ENCODE results near the gene SLC7A6OS. TPM values are rescaled to one million over a fixed set of nuclear protein-coding genes. Genes with fewer than 3 reads are reported as not detected.

The SLC7A6OS gene
- total RNA-seq, 2 donors from 2014 or later = 22.5 to 26.0 TPM

DNA sequence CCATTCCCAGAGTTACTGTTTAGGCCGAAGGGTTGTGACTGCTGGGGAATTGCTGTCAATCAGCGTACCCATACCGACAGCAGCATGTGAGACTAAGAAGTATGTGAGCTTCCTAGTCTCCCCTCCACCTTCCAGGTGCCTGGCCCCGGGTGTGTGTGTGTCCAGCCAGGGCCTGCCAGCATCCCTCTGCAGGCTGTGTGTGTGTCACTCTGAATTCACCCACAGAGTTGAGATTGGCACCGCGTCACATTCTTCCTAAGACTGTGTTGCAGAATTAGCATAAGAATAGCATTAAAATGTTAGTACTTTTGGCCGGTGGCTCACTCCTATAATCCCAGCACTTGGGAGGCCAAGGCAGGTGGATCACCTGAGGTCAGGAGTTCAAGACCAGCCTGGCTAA is 31.9 kb upstream of the SLC7A6OS start:
- H3K4me3 ChIP-seq (ENCODE audit: low read length) = no peak overlapping the region
- no peaks in the 10 kb centered on the region for H3K9me3 Mint-ChIP-seq
- no peaks in the 10 kb centered on the region for H3K4me1 ChIP-seq (ENCODE audit: control insufficient read depth, insufficient read depth, low read length)
- H3K27ac ChIP-seq (ENCODE audit: low read depth, low read length) = no peak overlapping the region
- H3K36me3 Mint-ChIP-seq (ENCODE audit: low read depth) = peaks cover 69% of the 10 kb centered on the region
- H3K4me1 Mint-ChIP-seq = no peaks in the 10 kb centered on the region
- whole genome bisulfite sequencing, 2 experiments (ENCODE audit: insufficient coverage in 1 of 2, insufficient read length in 1 of 2) = 84 to 88% methylated on average over 4 to 7 of the region's 7 CpGs
- H3K27me3 ChIP-seq (ENCODE audit: control insufficient read depth, insufficient read depth, low read length, poor library complexity, severe bottlenecking) = no peaks in the 10 kb centered on the region
- H3K9ac ChIP-seq (ENCODE audit: extremely low read depth, low read length, poor library complexity, severe bottlenecking) = no peak overlapping the region
- H3K4me3 Mint-ChIP-seq = no peak overlapping the region
- H3K9me3 ChIP-seq (ENCODE audit: control insufficient read depth, low read length) = no peaks in the 10 kb centered on the region
- TF ChIP-seq, protein P1, sequence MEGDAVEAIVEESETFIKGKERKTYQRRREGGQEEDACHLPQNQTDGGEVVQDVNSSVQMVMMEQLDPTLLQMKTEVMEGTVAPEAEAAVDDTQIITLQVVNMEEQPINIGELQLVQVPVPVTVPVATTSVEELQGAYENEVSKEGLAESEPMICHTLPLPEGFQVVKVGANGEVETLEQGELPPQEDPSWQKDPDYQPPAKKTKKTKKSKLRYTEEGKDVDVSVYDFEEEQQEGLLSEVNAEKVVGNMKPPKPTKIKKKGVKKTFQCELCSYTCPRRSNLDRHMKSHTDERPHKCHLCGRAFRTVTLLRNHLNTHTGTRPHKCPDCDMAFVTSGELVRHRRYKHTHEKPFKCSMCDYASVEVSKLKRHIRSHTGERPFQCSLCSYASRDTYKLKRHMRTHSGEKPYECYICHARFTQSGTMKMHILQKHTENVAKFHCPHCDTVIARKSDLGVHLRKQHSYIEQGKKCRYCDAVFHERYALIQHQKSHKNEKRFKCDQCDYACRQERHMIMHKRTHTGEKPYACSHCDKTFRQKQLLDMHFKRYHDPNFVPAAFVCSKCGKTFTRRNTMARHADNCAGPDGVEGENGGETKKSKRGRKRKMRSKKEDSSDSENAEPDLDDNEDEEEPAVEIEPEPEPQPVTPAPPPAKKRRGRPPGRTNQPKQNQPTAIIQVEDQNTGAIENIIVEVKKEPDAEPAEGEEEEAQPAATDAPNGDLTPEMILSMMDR (conservative IDR thresholded peaks at IDR 0.05) = no peak
- no peak for DNase-seq
- H3K36me3 ChIP-seq (ENCODE audit: control insufficient read depth, insufficient read depth, low read length) = peaks cover 92% of the 10 kb centered on the region
- no peaks in the 10 kb centered on the region for H3K27me3 Mint-ChIP-seq (ENCODE audit: insufficient read depth)
- H3K27ac Mint-ChIP-seq = peak overlapping the region; percentile 35

DNA sequence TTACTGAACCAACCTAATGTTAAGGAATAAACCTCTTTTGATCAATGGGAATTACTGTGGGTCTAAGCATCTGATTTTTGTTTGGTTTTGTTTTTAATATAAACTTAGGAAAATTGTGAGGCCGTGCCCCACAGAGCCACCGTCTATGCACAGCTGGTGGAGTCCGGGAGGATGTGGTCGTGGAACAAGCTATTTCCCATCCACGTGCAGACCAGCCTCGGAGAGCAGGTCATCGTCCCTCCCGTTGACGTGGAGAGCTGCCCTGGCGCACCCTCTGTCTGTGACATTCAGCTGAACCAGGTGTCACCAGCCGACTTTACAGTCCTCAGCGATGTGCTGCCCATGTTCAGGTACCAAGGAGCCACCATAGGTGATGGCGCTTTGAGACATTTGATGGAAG is 28.5 kb upstream of the SLC7A6OS start:
- no peak overlapping the region for H3K27ac Mint-ChIP-seq
- no peaks in the 10 kb centered on the region for H3K27me3 ChIP-seq (ENCODE audit: control insufficient read depth, insufficient read depth, low read length, poor library complexity, severe bottlenecking)
- no peak overlapping the region for H3K4me3 Mint-ChIP-seq
- no peaks in the 10 kb centered on the region for H3K9me3 ChIP-seq (ENCODE audit: control insufficient read depth, low read length)
- no peak overlapping the region for H3K9ac ChIP-seq (ENCODE audit: extremely low read depth, low read length, poor library complexity, severe bottlenecking)
- peaks cover 63% of the 10 kb centered on the region for H3K36me3 Mint-ChIP-seq (ENCODE audit: low read depth)
- no peak overlapping the region for H3K4me3 ChIP-seq (ENCODE audit: low read length)
- H3K9me3 Mint-ChIP-seq = no peaks in the 10 kb centered on the region
- TF ChIP-seq, protein P1 (conservative IDR thresholded peaks at IDR 0.05) = no peak
- H3K27me3 Mint-ChIP-seq (ENCODE audit: insufficient read depth) = no peaks in the 10 kb centered on the region
- peaks cover 75% of the 10 kb centered on the region for H3K36me3 ChIP-seq (ENCODE audit: control insufficient read depth, insufficient read depth, low read length)
- 94 to 95% methylated on average over 10 to 13 of the region's 13 CpGs for WGBS, 2 experiments (ENCODE audit: insufficient coverage in 1 of 2, insufficient read length in 1 of 2)
- no peaks in the 10 kb centered on the region for H3K4me1 Mint-ChIP-seq
- no peaks in the 10 kb centered on the region for H3K4me1 ChIP-seq (ENCODE audit: control insufficient read depth, insufficient read depth, low read length)
- DNase-seq = no peak
- no peak overlapping the region for H3K27ac ChIP-seq (ENCODE audit: low read depth, low read length)

DNA sequence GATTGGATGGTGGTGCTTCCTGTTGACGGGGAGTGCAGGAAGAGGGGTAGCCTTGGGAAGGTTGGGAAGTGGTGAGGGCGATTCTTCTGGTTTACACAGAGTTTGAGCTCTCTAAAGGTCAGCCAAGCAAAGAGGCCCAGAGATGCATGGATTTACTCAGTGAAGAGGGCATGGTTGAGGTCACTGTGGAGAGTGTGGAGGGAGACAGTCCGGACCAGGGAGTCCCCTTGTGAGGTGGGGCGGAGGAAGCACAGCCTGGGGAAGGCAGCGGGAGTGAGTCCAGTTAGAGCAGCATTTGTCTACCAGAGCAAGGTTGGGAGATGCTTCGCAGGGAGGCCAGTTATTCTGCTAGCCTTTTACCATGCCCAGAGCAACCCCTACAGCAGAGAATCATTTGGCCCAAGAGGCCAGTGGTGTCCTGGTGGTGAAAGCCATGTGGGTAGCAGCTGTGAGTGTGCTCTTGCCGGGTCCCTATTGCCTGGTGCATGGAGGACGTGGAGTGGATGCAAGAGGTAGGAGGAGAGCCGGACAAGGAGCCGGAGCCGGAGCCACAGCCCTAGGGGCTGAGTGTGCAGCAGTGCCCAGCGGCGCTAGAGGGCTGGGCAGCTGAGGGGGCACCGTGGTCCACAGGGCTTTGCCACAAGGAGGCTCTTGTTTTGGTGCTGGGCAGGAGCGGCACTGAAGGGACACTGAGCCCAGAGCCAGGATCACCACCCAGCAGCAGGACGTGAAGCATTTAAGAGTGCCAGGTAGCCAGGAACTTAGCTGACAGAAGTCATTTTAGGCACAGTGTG is 27.8 kb upstream of the SLC7A6OS start:
- Mint-ChIP-seq H3K27ac (peak overlapping the region; percentile 18), H3K4me3 (no peak overlapping the region), H3K4me1 (no peaks in the 10 kb centered on the region), H3K36me3 (ENCODE audit: low read depth) (peaks cover 65% of the 10 kb centered on the region), H3K9me3 (no peaks in the 10 kb centered on the region), H3K27me3 (ENCODE audit: insufficient read depth) (no peaks in the 10 kb centered on the region)
- 96 to 98% methylated on average over 10 to 16 of the region's 16 CpGs for WGBS, 2 experiments (ENCODE audit: insufficient coverage in 1 of 2, insufficient read length in 1 of 2)
- no peak overlapping the region for H3K27ac ChIP-seq (ENCODE audit: low read depth, low read length)
- H3K4me3 ChIP-seq (ENCODE audit: low read length) = no peak overlapping the region
- H3K4me1 ChIP-seq (ENCODE audit: control insufficient read depth, insufficient read depth, low read length) = no peaks in the 10 kb centered on the region
- no peak overlapping the region for H3K9ac ChIP-seq (ENCODE audit: extremely low read depth, low read length, poor library complexity, severe bottlenecking)
- H3K27me3 ChIP-seq (ENCODE audit: control insufficient read depth, insufficient read depth, low read length, poor library complexity, severe bottlenecking) = no peaks in the 10 kb centered on the region
- TF ChIP-seq, protein P1 (conservative IDR thresholded peaks at IDR 0.05) = no peak
- no peak for DNase-seq
- H3K36me3 ChIP-seq (ENCODE audit: control insufficient read depth, insufficient read depth, low read length) = peaks cover 74% of the 10 kb centered on the region
- no peaks in the 10 kb centered on the region for H3K9me3 ChIP-seq (ENCODE audit: control insufficient read depth, low read length)
